ENCODE data around the gene GNAZ. TPM values are rescaled to one million over a fixed set of nuclear protein-coding genes. Genes with fewer than 3 reads are reported as not detected.

The GNAZ gene
- total RNA-seq, 1 experiment from 2014 or later: 6.0 TPM

DNA sequence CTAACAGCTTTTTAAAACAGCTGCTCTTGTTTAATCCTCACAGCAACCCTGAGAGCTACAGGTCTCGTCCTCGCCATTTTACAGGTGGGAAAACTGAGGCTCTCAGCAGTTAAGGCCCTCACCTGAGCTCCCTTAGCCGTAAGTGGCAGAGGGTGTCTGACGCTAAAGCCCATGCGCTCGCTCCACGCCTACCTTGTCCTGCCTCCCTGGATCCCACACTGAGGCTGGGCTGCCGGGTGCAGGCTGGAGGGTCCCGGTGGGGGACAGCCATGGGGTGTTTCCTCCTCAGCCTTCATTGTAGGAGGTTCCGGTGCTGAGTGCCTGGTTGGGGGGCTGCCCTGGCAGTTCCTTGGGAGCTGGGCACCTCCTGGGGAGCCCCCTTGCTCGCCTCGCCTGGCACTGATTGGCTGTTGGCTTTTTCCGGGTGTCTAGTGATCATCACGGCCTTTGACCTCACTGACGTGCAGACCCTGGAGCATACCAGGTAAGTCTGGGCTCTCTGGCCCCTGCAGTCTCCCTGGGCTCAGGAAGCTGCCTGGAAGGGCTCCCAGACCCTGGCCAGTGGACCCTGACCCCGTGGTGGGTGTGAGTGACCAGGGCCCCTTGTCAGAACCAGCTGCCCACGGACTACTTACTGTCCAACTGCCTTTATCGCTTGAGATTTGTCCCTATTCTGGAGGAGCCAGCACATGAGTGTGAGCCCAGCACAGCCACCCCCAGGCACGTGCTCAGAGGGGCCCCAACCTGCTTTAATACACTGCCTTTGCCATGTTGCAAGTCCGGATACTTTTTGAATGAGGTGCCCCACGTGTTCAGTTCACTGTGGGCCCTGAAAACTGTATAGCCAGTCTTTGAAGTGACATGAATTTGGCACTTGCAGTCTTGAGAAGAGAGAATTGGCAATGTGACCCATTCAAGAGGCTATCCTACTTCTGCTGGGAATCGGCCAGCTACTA, 87.5 kb downstream of the GNAZ start:
- DNase-seq: no peak
- Mint-ChIP-seq H3K4me1 (ENCODE audit: low read depth, unreplicated experiment) (no peaks in the 10 kb centered on the region), H3K27ac (ENCODE audit: unreplicated experiment) (no peak overlapping the region), H3K9me3 (ENCODE audit: low read depth, unreplicated experiment) (no peaks in the 10 kb centered on the region), H3K27me3 (ENCODE audit: unreplicated experiment) (no peaks in the 10 kb centered on the region), H3K4me3 (ENCODE audit: low read depth, unreplicated experiment) (no peak overlapping the region), H3K36me3 (ENCODE audit: insufficient read depth, unreplicated experiment) (peaks cover 5% of the 10 kb centered on the region)
- BruUV-seq (replicated peaks): no TSS peak
- CTCF ChIA-PET: interaction anchor here (1.9 kb wide), 1 partner anchor 124 kb away, joined by 8 read pairs; no protein-coding TSS in a partner anchor
- intact Hi-C loops (cut with micrococcal nuclease; ENCODE audit: unreplicated experiment): no loop called here
- TF ChIP-seq, protein P1, sequence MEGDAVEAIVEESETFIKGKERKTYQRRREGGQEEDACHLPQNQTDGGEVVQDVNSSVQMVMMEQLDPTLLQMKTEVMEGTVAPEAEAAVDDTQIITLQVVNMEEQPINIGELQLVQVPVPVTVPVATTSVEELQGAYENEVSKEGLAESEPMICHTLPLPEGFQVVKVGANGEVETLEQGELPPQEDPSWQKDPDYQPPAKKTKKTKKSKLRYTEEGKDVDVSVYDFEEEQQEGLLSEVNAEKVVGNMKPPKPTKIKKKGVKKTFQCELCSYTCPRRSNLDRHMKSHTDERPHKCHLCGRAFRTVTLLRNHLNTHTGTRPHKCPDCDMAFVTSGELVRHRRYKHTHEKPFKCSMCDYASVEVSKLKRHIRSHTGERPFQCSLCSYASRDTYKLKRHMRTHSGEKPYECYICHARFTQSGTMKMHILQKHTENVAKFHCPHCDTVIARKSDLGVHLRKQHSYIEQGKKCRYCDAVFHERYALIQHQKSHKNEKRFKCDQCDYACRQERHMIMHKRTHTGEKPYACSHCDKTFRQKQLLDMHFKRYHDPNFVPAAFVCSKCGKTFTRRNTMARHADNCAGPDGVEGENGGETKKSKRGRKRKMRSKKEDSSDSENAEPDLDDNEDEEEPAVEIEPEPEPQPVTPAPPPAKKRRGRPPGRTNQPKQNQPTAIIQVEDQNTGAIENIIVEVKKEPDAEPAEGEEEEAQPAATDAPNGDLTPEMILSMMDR (IDR thresholded peaks at IDR 0.05; ENCODE audit: unreplicated experiment): no peak

- Mint-ChIP-seq H3K36me3 (ENCODE audit: insufficient read depth, unreplicated experiment) (peaks cover 5% of the 10 kb centered on the region), H3K4me3 (ENCODE audit: low read depth, unreplicated experiment) (no peak overlapping the region), H3K9me3 (ENCODE audit: low read depth, unreplicated experiment) (no peaks in the 10 kb centered on the region), H3K27me3 (ENCODE audit: unreplicated experiment) (no peaks in the 10 kb centered on the region), H3K27ac (ENCODE audit: unreplicated experiment) (no peak overlapping the region), H3K4me1 (ENCODE audit: low read depth, unreplicated experiment) (no peaks in the 10 kb centered on the region)
- TF ChIP-seq, protein P1 (IDR thresholded peaks at IDR 0.05; ENCODE audit: unreplicated experiment): no peak
- no peak for DNase-seq
- BruUV-seq (replicated peaks): no TSS peak
- intact Hi-C loops (cut with micrococcal nuclease; ENCODE audit: unreplicated experiment): no loop called here
- CTCF ChIA-PET: no interaction called here
Observed at GRCh38 chr22:23158516-23159290, 88.4 kb downstream of the GNAZ start.

GRCh38 chr22:23159291-23159630, 88.9 kb downstream of the GNAZ start:
- intact Hi-C loops (cut with micrococcal nuclease; ENCODE audit: unreplicated experiment): no loop called here

DNA sequence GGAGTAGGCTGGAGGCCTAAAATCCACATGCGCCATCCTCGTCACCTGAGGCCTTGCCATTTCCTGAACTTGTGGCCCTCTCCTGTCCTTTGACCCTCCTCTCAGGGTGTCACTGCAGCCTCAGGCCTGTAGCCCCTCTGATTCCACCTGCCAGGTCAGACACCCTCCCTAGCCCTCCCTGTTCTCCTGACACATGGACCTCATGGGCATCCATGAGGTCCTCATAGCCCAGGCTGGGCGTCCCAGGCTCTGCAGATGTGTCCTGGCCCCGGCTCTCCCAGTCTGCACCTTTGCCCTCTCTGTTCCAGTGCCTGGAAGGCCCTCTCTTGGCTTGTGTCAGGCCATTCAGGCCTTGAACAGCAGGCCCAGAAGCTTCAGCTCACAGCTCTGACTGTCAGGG, 90.7 kb downstream of the GNAZ start:
- H3K27ac Mint-ChIP-seq (ENCODE audit: unreplicated experiment): no peak overlapping the region
- H3K4me1 Mint-ChIP-seq (ENCODE audit: low read depth, unreplicated experiment): no peaks in the 10 kb centered on the region
- H3K9me3 Mint-ChIP-seq (ENCODE audit: low read depth, unreplicated experiment): no peaks in the 10 kb centered on the region
- intact Hi-C loops (cut with micrococcal nuclease; ENCODE audit: unreplicated experiment): no loop called here
- DNase-seq: no peak
- peaks cover 5% of the 10 kb centered on the region for H3K36me3 Mint-ChIP-seq (ENCODE audit: insufficient read depth, unreplicated experiment)
- H3K4me3 Mint-ChIP-seq (ENCODE audit: low read depth, unreplicated experiment): no peak overlapping the region
- H3K27me3 Mint-ChIP-seq (ENCODE audit: unreplicated experiment): no peaks in the 10 kb centered on the region
- CTCF ChIA-PET: no interaction called here
- BruUV-seq (replicated peaks): no TSS peak
- TF ChIP-seq, protein P1 (IDR thresholded peaks at IDR 0.05; ENCODE audit: unreplicated experiment): no peak

More at GRCh38 chr22:23159291-23159630, 88.9 kb downstream of the GNAZ start:
- Mint-ChIP-seq H3K27ac (ENCODE audit: unreplicated experiment) (no peak overlapping the region), H3K36me3 (ENCODE audit: insufficient read depth, unreplicated experiment) (peaks cover 5% of the 10 kb centered on the region), H3K4me3 (ENCODE audit: low read depth, unreplicated experiment) (no peak overlapping the region), H3K9me3 (ENCODE audit: low read depth, unreplicated experiment) (no peaks in the 10 kb centered on the region), H3K27me3 (ENCODE audit: unreplicated experiment) (no peaks in the 10 kb centered on the region), H3K4me1 (ENCODE audit: low read depth, unreplicated experiment) (no peaks in the 10 kb centered on the region)
- no peak for DNase-seq
- TF ChIP-seq, protein P1 (IDR thresholded peaks at IDR 0.05; ENCODE audit: unreplicated experiment): no peak
- BruUV-seq (replicated peaks): no TSS peak
- CTCF ChIA-PET: no interaction called here

All from Calu3 (cell line).